Suprapubic skin (tissue), 4 donors: ENCODE measurements around the gene FOSB. TPM values are rescaled to one million over a fixed set of nuclear protein-coding genes. Genes with fewer than 3 reads are reported as not detected.

Experiments
- DNase-seq, 2 donors: peaks; one replicate each; pipeline ENCODE4 v3.0.0-alpha.2; 2019; ENCODE audit warnings: low spot score in 2 of 2
- H3K27ac ChIP-seq: fragments of 200-600 bp; sonication (generic); one replicate; pipeline ENCODE4 v1.5.1; 2019
- H3K27me3 ChIP-seq: fragments of 200-600 bp; sonication (generic); one replicate; pipeline ENCODE4 v1.5.1; 2019
- H3K36me3 ChIP-seq: fragments of 200-600 bp; sonication (generic); one replicate; pipeline ENCODE4 v1.5.1; 2019
- H3K4me1 ChIP-seq: fragments of 200-600 bp; sonication (generic); one replicate; pipeline ENCODE4 v1.5.1; 2019
- H3K4me3 ChIP-seq: fragments of 200-600 bp; sonication (generic); one replicate; pipeline ENCODE4 v1.5.1; 2019; ENCODE audit warnings: mild to moderate bottlenecking
- H3K9me3 ChIP-seq: fragments of 200-600 bp; sonication (generic); one replicate; pipeline ENCODE4 v1.5.1; 2019
- EP300 ChIP-seq: sonication (generic); formaldehyde crosslinking; IDR thresholded peaks from one replicate; pipeline ENCODE4 v1.6.1; 2017; ENCODE audit warnings: antibody characterized with exemption
- POLR2A ChIP-seq, 2 donors: fragments of 450-650 bp; IDR thresholded peaks; one replicate each; pipeline ENCODE4 v1.6.1; 2017; ENCODE audit warnings: antibody characterized with exemption in 2 of 2, mild to moderate bottlenecking in 2 of 2, moderate library complexity in 2 of 2
- POLR2AphosphoS5 ChIP-seq, 3 donors: sonication (generic); formaldehyde crosslinking; IDR thresholded peaks; one replicate each; pipeline ENCODE4 v1.6.1; 2017; ENCODE audit warnings: antibody characterized with exemption in 3 of 3
- WGBS: methylation state at CpG from one replicate; pipeline ENCODE4 v1.1.5; 2018; 5-methylcytosine and 5-hydroxymethylcytosine counted together
- total RNA-seq, 4 donors: library from RNA; depleted of rRNA; stranded (reverse); fragments of >200 nt; gene quantifications; one replicate each; pipeline ENCODE4 v1.1.0, GENCODE V29; 2016
- TF ChIP-seq, protein P1 (sequence below), 2 donors: fragments of 200-600 bp in 1 of 2; fragments of 450-650 bp in 1 of 2; sonication (generic) in 1 of 2; IDR thresholded peaks; one replicate each; pipeline ENCODE4 v1.5.1; 2016 to 2019; ENCODE audit warnings: antibody characterized with exemption in 2 of 2, mild to moderate bottlenecking in 1 of 2, moderate library complexity in 1 of 2

FOSB gene
- total RNA-seq, 4 donors from 2014 or later = 326 to 676 (median 518) TPM

- Histone ChIP-seq H3K4me1 (peaks cover 40% of the 10 kb centered on the region), H3K27ac (peak overlapping the region; percentile 96), H3K36me3 (peaks cover 12% of the 10 kb centered on the region), H3K9me3 (no peaks in the 10 kb centered on the region), H3K4me3 (peak overlapping the region; percentile 89), H3K27me3 (no peaks in the 10 kb centered on the region)
- TF ChIP-seq EP300 (no peak), POLR2A (IDR thresholded peaks at IDR 0.05) (no peak), POLR2AphosphoS5 (IDR thresholded peaks at IDR 0.05) (no peak)
- TF ChIP-seq, protein P1, sequence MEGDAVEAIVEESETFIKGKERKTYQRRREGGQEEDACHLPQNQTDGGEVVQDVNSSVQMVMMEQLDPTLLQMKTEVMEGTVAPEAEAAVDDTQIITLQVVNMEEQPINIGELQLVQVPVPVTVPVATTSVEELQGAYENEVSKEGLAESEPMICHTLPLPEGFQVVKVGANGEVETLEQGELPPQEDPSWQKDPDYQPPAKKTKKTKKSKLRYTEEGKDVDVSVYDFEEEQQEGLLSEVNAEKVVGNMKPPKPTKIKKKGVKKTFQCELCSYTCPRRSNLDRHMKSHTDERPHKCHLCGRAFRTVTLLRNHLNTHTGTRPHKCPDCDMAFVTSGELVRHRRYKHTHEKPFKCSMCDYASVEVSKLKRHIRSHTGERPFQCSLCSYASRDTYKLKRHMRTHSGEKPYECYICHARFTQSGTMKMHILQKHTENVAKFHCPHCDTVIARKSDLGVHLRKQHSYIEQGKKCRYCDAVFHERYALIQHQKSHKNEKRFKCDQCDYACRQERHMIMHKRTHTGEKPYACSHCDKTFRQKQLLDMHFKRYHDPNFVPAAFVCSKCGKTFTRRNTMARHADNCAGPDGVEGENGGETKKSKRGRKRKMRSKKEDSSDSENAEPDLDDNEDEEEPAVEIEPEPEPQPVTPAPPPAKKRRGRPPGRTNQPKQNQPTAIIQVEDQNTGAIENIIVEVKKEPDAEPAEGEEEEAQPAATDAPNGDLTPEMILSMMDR (IDR thresholded peaks at IDR 0.05) = no peak
- WGBS = 0% methylated on average over 10 of the region's 19 CpGs
- no peak for DNase-seq
These were observed 971 bp downstream of the FOSB start for GRCh38 chr19:45468803-45469131.

DNA sequence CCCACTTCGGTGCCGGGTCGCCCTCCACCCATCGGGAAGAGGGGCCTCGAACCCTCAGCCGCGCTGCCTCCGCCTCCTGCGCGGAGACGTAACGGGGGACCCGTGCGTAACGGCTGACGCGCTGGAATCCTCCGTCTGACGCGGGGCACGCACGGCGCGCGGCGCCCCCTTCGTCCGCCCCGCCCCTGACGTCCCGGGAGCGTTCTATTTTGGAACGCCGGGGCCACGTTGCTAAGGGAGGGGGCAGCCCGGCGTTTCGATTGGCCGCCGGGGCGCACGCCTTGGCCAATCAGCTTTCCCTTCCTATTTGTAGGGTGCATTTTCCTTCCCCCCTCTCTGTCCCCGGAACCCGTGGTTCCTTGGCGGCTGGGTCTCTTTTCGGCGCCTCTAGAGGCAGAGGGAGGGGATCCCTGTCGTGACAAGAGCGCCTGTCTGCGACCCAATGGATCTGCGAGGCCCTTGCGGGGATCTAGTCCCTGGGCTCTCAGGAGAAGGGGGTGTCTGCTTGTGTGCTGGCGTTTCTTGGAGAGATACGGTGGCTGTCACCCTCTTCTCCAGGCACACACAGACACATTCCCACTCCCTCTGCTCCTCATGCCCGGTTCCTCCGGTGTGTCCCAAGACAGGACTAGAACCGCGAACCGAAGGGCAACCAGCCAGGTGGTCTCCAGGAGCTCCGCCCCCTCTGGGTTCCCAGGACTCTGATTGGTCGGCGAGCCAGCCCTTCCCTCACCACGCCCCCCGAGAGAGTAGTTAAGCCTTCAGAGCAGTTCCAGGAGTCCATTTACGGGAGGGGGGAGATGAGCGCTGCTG is 1.5 kb downstream of the FOSB start:
- TF ChIP-seq, protein P1 (IDR thresholded peaks at IDR 0.05) = no peak
- TF ChIP-seq EP300 = peak; percentile 98
- TF ChIP-seq POLR2AphosphoS5 (IDR thresholded peaks at IDR 0.05) = peak; percentile 39 to 99 (median 55)
- peak; percentile 15 to 50 for TF ChIP-seq POLR2A (IDR thresholded peaks at IDR 0.05)
- peak; percentile 95 to 97 for DNase-seq
- peaks cover 40% of the 10 kb centered on the region for H3K4me1 ChIP-seq

DNA sequence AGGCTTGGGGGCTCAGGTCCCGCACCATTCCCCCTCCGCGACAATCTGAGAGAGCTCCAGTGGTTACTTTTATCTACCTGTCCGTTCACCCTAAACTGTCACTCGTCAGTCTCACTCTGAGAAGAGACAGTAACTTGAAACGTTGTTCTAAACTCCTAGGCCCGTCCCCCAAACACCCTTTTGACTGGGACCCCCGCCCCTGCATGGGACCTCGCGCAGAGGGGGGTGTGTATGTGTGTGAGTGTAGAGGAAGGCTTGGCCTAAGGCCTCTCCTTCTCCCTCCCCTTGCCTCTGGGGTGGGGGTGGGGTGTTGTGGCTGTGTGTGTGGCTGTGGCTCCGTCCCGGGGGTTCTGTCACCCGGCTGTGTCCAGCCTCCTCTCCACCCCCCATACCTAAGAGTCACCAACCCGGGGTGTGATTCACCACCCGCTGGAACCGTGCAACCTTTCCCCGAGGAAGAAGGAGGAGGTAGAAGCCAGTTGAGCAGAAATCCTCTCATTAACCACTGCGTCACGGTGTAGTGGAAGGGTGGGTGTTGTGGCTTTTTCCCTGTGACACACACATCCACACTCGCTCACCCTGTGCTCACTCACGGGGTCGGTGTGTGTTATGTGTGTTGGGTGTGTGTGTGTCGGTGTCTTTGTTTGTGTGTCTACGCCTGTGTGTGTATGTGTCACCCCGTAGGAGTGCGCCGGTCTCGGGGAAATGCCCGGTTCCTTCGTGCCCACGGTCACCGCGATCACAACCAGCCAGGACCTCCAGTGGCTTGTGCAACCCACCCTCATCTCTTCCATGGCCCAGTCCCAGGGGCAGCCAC is 2.4 kb downstream of the FOSB start:
- Histone ChIP-seq H3K27me3 (no peaks in the 10 kb centered on the region), H3K9me3 (no peaks in the 10 kb centered on the region), H3K27ac (peak overlapping the region; percentile 96), H3K36me3 (peaks cover 15% of the 10 kb centered on the region), H3K4me3 (peak overlapping the region; percentile 89), H3K4me1 (peaks cover 40% of the 10 kb centered on the region)
- WGBS = 36% methylated on average over 20 of the region's 33 CpGs
- peak in 1 of 2 donors; percentile 4 for TF ChIP-seq POLR2A (IDR thresholded peaks at IDR 0.05)
- TF ChIP-seq POLR2AphosphoS5 (IDR thresholded peaks at IDR 0.05) = no peak
- DNase-seq = peak in 1 of 2 donors; percentile 85

More for the DNA sequence above, 1.5 kb downstream of the FOSB start:
- no peaks in the 10 kb centered on the region for H3K27me3 ChIP-seq
- H3K36me3 ChIP-seq = peaks cover 15% of the 10 kb centered on the region
- peak overlapping the region; percentile 96 for H3K27ac ChIP-seq
- 0% methylated on average over 40 of the region's 66 CpGs for WGBS
- peak overlapping the region; percentile 89 for H3K4me3 ChIP-seq
- H3K9me3 ChIP-seq = no peaks in the 10 kb centered on the region

- Histone ChIP-seq H3K4me3 (peak overlapping the region; percentile 89), H3K27me3 (no peaks in the 10 kb centered on the region), H3K9me3 (no peaks in the 10 kb centered on the region), H3K36me3 (peaks cover 15% of the 10 kb centered on the region), H3K27ac (no peak overlapping the region), H3K4me1 (peaks cover 40% of the 10 kb centered on the region)
- TF ChIP-seq POLR2AphosphoS5 (IDR thresholded peaks at IDR 0.05) (no peak), EP300 (no peak), POLR2A (IDR thresholded peaks at IDR 0.05) (no peak)
- TF ChIP-seq, protein P1 (IDR thresholded peaks at IDR 0.05) = no peak
- 89% methylated on average over 12 of the region's 15 CpGs for WGBS
- DNase-seq = no peak
These were observed 2.9 kb downstream of the FOSB start for GRCh38 chr19:45470762-45471081.

DNA sequence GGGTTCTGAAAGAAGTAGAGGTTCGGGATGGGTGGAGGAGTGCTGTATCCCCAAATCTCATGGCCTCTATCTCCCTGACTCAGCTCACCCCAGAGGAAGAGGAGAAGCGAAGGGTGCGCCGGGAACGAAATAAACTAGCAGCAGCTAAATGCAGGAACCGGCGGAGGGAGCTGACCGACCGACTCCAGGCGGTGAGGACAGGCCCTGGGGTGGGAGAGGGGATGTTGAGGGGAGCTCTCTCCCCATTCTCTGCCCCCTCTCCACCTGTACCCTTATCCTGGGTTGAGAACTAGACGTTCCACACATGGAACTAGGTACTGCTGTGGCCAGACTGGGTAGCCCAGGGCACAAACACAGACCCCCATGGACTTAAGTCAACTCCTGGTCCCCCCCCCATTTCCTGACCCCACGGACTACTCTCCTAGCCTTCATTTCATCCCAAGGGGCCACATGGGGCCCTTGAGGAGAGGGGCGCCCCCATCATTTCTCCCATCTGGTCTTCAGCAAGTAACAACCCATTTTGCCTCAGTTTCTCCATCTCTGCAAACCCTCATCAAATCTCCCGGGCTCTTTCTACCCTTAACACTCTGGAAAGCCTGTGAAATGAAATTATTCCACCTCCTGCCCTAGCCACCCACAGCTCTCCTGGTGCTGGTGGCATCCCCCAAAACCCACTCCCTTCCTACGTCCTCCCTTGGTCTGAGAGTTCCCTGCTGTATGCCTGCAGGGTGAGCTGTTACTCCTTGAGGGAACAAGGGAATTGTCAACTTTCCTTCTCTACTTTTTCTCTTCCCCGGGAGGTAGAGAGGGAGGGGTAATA is 3.5 kb downstream of the FOSB start:
- H3K27ac ChIP-seq = no peak overlapping the region
- DNase-seq = no peak
- H3K27me3 ChIP-seq = no peaks in the 10 kb centered on the region
- peaks cover 40% of the 10 kb centered on the region for H3K4me1 ChIP-seq
- no peaks in the 10 kb centered on the region for H3K9me3 ChIP-seq
- H3K36me3 ChIP-seq = peaks cover 15% of the 10 kb centered on the region
- TF ChIP-seq, protein P1 (IDR thresholded peaks at IDR 0.05) = no peak
- no peak for TF ChIP-seq POLR2AphosphoS5 (IDR thresholded peaks at IDR 0.05)
- 90% methylated on average over 16 of the region's 16 CpGs for WGBS
- H3K4me3 ChIP-seq = peak overlapping the region; percentile 89
